HFF-Myc (cell line): Measurements from ENCODE around the gene CFAP92.

Experiments used
- DNase-seq: peaks from one replicate; pipeline ENCODE4 v3.0.0-alpha.2; 2011; ENCODE audit warnings: low read depth; ENCODE audit errors: extremely low read depth
- H3K4me3 ChIP-seq: replicated peaks from 2 replicates; pipeline ENCODE4 v1.5.1; 2011; ENCODE audit warnings: low read depth, mild to moderate bottlenecking, control low read depth, low read length
- TF ChIP-seq, protein P1 (sequence below): IDR thresholded peaks from 2 replicates; pipeline ENCODE4 v1.5.1; 2012; ENCODE audit warnings: mild to moderate bottlenecking, low read depth, low read length, control low read depth; ENCODE audit errors: missing control alignments

CFAP92 gene

DNA sequence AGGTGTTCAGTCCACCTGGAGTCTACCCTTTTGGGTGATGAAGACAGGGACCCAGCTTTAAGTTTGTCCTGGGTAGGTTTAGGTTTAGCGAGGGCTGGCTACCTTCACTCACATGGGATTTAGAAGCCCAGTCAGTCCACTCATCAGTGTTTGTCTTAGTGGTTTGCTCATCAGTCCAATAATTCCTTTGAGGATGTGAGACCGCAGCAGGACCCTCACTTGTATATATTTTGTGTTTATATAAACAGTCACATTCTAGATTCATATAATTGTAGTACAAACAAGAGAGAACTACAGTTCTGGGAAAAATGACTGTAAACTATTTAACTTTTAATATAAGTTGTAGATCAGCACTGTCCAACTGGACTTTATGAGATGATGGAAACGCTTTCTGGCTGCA, 25.4 kb upstream of the CFAP92 start:
- DNase-seq, result no peak
- H3K4me3 ChIP-seq, result no peak overlapping the region
- TF ChIP-seq, protein P1, sequence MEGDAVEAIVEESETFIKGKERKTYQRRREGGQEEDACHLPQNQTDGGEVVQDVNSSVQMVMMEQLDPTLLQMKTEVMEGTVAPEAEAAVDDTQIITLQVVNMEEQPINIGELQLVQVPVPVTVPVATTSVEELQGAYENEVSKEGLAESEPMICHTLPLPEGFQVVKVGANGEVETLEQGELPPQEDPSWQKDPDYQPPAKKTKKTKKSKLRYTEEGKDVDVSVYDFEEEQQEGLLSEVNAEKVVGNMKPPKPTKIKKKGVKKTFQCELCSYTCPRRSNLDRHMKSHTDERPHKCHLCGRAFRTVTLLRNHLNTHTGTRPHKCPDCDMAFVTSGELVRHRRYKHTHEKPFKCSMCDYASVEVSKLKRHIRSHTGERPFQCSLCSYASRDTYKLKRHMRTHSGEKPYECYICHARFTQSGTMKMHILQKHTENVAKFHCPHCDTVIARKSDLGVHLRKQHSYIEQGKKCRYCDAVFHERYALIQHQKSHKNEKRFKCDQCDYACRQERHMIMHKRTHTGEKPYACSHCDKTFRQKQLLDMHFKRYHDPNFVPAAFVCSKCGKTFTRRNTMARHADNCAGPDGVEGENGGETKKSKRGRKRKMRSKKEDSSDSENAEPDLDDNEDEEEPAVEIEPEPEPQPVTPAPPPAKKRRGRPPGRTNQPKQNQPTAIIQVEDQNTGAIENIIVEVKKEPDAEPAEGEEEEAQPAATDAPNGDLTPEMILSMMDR, result no peak

DNA sequence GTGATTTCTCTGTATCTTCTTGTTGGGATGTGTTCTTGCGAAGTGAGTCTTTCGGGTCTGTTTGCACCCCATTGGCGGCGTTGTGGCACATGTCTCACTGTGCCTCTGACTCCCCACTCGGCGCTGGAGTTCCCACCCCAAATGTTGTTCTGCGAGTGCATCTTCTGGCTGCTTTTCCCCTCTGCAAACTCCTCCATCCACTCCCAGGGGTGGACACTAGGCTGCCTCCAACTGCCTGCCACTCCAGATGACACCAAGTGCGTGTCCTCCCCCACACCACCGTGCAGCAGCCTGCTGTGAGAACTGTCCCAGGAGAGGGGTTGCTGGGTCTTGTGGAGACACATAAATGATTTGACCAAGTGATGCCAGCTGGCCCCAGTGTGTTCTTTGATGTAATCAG, 24.9 kb upstream of the CFAP92 start:
- DNase-seq, result no peak
- H3K4me3 ChIP-seq, result no peak overlapping the region
- TF ChIP-seq, protein P1, result no peak

DNA sequence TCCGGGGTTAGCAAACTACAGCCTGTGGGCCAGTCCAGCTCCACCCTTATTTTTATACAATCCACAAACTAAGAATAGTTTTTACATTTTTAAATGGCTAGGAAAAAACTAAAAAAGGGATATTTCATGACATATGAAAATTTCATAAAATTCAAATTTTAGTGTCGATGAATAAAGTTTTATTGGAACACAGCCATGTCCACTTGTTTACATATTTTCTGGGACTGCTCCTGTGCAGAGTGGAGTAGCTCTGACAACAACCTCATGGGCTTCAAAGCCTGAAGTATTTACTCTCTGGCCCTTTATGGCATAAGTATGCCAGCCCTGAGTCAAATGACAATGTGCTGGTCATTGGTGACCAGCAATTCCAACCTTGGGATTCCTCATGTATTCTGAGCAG, 24.4 kb upstream of the CFAP92 start:
- TF ChIP-seq, protein P1, result no peak
- no peak overlapping the region for H3K4me3 ChIP-seq
- DNase-seq, result no peak

GRCh38 chr3:129017484-129017899, 23.6 kb upstream of the CFAP92 start:
- TF ChIP-seq, protein P1, result no peak
- no peak overlapping the region for H3K4me3 ChIP-seq
- DNase-seq, result no peak

DNA sequence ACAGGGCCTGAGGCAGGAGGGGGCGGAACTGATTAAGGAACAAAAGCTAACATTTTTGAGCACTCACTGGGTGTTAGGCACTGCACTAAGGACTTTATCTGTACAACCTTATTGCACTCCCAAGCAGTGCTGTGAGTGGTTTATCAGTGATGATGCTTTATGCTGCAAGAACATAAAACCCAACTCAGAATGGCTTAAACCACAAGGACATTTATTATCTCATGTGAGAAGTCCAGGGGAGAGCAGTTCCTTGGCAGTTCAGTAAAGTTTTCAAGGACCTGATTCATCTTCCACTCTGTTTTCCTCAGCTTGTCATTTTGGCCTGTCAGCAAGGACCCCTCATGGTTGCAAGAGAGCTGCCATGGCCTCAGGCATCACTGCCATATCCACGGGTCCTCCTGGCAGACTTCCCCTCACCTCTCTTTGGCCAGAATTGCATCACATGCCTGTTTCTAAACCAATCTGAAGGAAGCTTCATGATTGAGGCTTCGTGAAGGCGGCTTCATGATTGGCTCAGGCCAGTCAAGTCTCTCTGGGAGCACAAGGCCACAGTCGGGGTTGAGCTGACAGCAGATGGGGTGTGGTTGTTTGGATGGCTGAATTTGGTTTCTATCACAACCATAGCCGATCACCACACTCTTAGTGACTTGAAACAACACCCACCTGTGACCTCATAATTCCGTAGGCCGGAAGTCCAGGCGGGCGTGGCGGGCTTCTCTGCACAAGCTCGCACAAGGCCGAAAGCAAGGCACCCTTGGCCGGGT, 23.0 kb upstream of the CFAP92 start:
- no peak for DNase-seq
- TF ChIP-seq, protein P1, result no peak
- H3K4me3 ChIP-seq, result no peak overlapping the region

DNA sequence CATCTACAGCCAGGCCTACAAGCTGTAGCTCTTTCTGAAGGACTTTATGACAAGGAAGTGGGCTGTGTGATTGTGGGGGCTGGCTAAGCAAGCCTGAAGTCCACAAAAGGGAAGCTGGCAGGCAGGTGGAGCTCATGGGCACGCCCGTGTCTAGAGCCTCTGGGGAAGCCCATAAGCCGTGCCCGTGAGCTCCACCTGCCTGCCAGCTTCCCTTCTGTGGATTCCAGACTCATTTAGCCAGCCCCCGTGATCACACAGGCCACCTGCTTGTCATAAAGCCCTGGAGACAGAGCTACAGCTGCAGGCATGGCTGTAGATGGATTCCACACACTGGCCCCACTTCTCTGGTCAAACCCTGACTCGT, 22.5 kb upstream of the CFAP92 start:
- TF ChIP-seq, protein P1, result no peak
- no peak overlapping the region for H3K4me3 ChIP-seq
- no peak for DNase-seq
